Activated CD8-positive, alpha-beta memory T cell treated with anti-CD3 and anti-CD28 coated beads, Interleukin-2, amount 50 U/mL, for 48 hours (primary cell): ENCODE measurements around the gene HRAS.
"Not testable (repeated sequence)": the region's sequence is repeated elsewhere in the genome, so short reads cannot be mapped to it uniquely, and the experiment has no call there.

Source experiments
- DNase-seq: peaks from one replicate; pipeline ENCODE4 v3.0.0-alpha.2; 2020

Gene HRAS

GRCh38 chr11:535519-536454 is at the start of gene HRAS:
Gene HRAS (minus strand): TSS chr11:535576.
- DNase-seq, result peak; percentile 97

- DNase-seq, result no peak
Measured at GRCh38 chr11:584287-584686, 48.9 kb upstream of the HRAS start.

- DNase-seq, result no peak
Measured at GRCh38 chr11:581752-582151, 46.4 kb upstream of the HRAS start.

GRCh38 chr11:581342-581741 is 46.0 kb upstream of the HRAS start:
- DNase-seq, result no peak

GRCh38 chr11:579830-580601 is 44.6 kb upstream of the HRAS start:
- DNase-seq, result no peak

- DNase-seq, result no peak
Measured at GRCh38 chr11:578276-579035, 43.1 kb upstream of the HRAS start.

GRCh38 chr11:577611-577894 is 42.2 kb upstream of the HRAS start:
- DNase-seq, result no peak

- DNase-seq, result no peak
Measured at GRCh38 chr11:576811-577610, 41.6 kb upstream of the HRAS start.

GRCh38 chr11:575996-576768 is 40.8 kb upstream of the HRAS start, which contains the start of gene PHRF1:
Gene PHRF1 (plus strand): TSS chr11:576470. CDS start chr11:581513, 5,043 bp downstream.
- DNase-seq, result peak; percentile 97

GRCh38 chr11:575313-575995 is 40.1 kb upstream of the HRAS start:
- no peak for DNase-seq

GRCh38 chr11:574632-575312 is 39.4 kb upstream of the HRAS start:
- DNase-seq, result no peak

- not testable (repeated sequence) for DNase-seq
Measured at GRCh38 chr11:574031-574570, 38.7 kb upstream of the HRAS start.

- no peak for DNase-seq
Measured at GRCh38 chr11:573146-573759, 37.9 kb upstream of the HRAS start.

- DNase-seq, result no peak
Measured at GRCh38 chr11:571802-572185, 36.4 kb upstream of the HRAS start.

GRCh38 chr11:569158-569885 is 33.9 kb upstream of the HRAS start:
- DNase-seq, result no peak

GRCh38 chr11:568306-569157 is 33.2 kb upstream of the HRAS start:
- peak; percentile 97 for DNase-seq

- DNase-seq, result no peak
Measured at GRCh38 chr11:567629-568292, 32.4 kb upstream of the HRAS start.
